GM18868 (cell line): ENCODE measurements around the gene ATXN7.

Source experiments
- ATAC-seq: cut with Tn5 transposase; IDR thresholded peaks from one replicate; pipeline ENCODE4 v1.9.1; 2021; ENCODE audit warnings: mild to moderate bottlenecking, moderate library complexity; ENCODE audit not compliant: unreplicated experiment

ATXN7 gene

DNA sequence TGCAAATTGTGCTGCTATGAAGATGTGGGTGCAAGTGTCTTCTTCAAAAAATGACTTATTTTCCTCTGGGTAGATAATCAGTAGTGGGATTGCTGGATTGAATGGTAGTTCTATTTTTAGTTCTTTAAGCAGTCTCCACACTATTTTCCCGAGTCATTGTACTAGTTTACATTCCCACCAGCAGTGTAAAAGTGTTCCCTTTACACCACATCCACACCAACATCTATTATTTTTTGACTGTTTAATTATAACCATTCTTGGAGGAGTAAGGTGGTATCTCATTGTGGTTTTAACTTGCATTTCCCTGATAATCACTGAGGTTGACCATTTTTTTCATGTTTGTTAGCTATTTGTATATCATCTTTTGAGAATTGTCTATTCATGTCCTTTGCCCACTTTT, 179.3 kb downstream of the ATXN7 start:
- no peak for ATAC-seq

DNA sequence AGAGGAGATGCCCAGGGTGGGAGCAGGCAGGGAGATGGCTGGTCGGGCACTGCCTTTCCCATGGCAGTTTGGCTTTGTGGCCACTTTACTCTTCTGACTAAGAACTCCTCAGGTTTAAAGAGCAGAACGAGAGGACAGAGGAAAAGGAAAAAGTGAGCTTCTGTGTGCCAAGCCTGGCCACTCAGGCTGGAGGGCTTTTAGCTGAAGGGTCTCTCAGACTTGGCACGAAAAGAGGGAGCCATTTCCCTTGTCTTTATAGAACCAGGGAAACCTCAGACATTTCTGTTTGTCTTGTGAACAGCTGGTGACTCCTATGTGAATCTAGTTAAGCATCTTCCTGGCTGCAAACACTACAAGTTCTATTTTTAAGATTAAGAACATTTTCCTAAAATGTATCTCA, 182.9 kb downstream of the ATXN7 start:
- ATAC-seq = no peak

GRCh38 chr3:64046996-64047594, 183.4 kb downstream of the ATXN7 start:
- ATAC-seq = no peak

GRCh38 chr3:64047787-64048186, 184.1 kb downstream of the ATXN7 start:
- ATAC-seq = no peak

GRCh38 chr3:64048631-64049061, 185.0 kb downstream of the ATXN7 start:
- ATAC-seq = no peak

- ATAC-seq = no peak
Measured at GRCh38 chr3:64049136-64049535, 185.5 kb downstream of the ATXN7 start.

- no peak for ATAC-seq
Measured at GRCh38 chr3:64049832-64050231, 186.2 kb downstream of the ATXN7 start.
